Sigmoid colon (tissue), 4 donors: ENCODE measurements around the gene PCSK5.

Source experiments
- POLR2A ChIP-seq, 2 donors: fragments of 450-650 bp; IDR thresholded peaks; one replicate each; pipeline ENCODE4 v1.6.1; 2016; ENCODE audit warnings: antibody characterized with exemption in 2 of 2, mild to moderate bottlenecking in 2 of 2, moderate library complexity in 2 of 2
- POLR2AphosphoS5 ChIP-seq, 4 donors: sonication (generic); formaldehyde crosslinking; IDR thresholded peaks; one replicate each; pipeline ENCODE4 v1.6.1; 2017; ENCODE audit warnings: antibody characterized with exemption in 4 of 4
- TF ChIP-seq, protein P1 (sequence below), 4 experiments: fragments of 450-650 bp in 3 of 4; fragments of 200-600 bp in 1 of 4; IDR thresholded peaks; one replicate each; pipeline ENCODE4 v1.5.1; 2016 to 2019; ENCODE audit warnings: antibody characterized with exemption in 4 of 4, mild to moderate bottlenecking in 3 of 4, moderate library complexity in 2 of 4

GRCh38 chr9:76203373-76203772, 312.9 kb downstream of the PCSK5 start:
- TF ChIP-seq POLR2A (IDR thresholded peaks at IDR 0.05): no peak
- TF ChIP-seq, protein P1, sequence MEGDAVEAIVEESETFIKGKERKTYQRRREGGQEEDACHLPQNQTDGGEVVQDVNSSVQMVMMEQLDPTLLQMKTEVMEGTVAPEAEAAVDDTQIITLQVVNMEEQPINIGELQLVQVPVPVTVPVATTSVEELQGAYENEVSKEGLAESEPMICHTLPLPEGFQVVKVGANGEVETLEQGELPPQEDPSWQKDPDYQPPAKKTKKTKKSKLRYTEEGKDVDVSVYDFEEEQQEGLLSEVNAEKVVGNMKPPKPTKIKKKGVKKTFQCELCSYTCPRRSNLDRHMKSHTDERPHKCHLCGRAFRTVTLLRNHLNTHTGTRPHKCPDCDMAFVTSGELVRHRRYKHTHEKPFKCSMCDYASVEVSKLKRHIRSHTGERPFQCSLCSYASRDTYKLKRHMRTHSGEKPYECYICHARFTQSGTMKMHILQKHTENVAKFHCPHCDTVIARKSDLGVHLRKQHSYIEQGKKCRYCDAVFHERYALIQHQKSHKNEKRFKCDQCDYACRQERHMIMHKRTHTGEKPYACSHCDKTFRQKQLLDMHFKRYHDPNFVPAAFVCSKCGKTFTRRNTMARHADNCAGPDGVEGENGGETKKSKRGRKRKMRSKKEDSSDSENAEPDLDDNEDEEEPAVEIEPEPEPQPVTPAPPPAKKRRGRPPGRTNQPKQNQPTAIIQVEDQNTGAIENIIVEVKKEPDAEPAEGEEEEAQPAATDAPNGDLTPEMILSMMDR (IDR thresholded peaks at IDR 0.05): no peak
- TF ChIP-seq POLR2AphosphoS5 (IDR thresholded peaks at IDR 0.05): no peak
